GM21576 (cell line): ENCODE measurements around the gene EIF4EBP3.

Experiments used
- ATAC-seq: cut with Tn5 transposase; IDR thresholded peaks from one replicate; pipeline ENCODE4 v1.9.1; 2021; ENCODE audit warnings: mild to moderate bottlenecking, moderate library complexity; ENCODE audit not compliant: unreplicated experiment

The EIF4EBP3 gene

DNA sequence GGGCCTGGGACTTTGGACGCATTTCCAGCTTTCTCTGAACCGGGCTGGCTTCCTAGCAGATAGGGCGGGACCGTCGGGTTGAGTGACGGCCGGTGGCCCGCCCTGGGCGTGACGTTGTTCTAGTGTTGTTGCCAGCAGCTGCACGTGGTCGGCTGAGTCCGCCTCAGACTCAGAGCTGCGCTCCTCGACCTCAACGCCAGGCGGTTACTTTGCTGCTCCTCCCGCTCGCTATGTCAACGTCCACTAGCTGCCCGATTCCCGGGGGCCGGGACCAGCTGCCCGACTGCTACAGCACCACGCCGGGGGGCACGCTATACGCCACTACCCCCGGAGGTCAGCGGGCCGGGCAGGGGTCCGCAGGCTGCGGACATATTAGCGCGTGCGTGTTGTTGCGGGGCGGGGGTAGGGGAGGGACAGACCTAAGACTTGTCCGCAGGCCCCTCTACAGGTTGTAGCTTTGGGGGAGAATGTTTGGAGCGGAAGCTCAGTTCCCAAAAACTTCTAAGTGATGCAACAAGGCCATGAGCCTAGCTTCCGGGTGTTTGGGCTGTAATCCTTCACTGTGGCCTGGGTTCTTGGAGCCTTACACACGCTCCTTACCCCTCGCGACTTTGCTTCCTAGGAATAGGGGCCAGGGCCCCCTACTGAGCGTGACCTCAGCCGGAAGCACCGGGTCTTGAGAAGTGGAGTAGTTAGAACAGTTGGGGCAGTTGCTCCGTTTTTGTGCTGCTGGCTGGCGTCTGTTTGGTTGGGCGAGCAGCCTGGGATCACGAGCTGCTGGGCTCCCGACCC, at the start of gene EIF4EBP3:
EIF4EBP3 (plus strand) TSS at position 155 of the 792 bp plus-strand sequence; CDS start at position 231, 76 bp downstream.
- peak; percentile 97 for ATAC-seq

DNA sequence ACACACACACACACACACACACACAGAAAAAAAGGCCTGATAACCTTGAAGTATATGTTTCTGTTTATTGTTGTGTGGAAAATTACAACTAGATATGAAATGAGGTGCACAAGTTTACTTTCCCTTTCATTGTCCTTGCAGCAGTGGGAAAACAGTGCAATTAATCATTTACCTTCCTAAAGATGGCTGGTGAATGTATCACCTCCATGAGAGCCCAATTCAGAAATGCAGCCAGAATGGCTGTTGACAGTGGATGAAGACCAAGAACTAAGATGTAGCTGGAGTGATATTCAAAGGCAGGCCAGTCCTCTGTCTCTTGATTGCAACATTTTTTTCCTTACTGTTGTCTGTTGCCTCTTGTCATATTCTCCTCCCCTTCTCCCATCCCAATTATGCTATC, 49.6 kb upstream of the EIF4EBP3 start:
- no peak for ATAC-seq

DNA sequence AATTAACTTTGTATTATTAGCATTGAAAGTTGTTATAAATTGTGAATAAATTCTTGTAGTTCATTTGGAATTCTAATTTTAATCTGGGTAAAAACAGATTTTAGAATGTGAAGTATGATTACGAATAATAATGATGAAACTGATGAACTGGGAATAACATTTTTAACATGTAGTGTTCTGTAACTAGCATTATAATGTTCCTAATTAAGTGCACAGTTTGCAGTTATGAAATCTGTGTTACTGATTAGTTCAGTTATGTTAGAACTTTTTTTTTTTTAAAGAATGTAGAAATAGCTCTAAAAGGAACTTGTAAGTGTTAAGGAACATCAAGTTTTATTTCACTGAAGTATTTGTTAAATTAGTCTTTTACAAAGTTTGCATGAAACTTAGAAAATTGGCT, 48.9 kb upstream of the EIF4EBP3 start:
- no peak for ATAC-seq

DNA sequence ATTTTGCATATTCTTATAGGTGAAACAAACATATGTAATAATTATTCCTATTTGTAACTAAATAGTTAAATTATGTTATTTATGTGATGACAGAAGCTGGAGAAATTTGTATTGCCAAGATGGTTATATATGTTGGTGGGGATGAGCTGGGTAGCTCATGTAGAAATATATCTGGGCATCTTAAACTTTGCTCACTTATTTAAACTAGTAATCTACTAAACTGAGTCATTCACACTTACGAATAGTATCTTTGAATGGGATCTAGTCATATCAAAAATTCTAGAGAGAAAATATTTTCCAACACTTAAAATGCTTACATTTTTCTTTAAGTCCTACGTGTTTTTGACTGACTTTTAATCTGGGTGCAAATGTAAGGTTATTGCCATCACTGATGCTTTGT, 44.6 kb upstream of the EIF4EBP3 start:
- no peak for ATAC-seq

DNA sequence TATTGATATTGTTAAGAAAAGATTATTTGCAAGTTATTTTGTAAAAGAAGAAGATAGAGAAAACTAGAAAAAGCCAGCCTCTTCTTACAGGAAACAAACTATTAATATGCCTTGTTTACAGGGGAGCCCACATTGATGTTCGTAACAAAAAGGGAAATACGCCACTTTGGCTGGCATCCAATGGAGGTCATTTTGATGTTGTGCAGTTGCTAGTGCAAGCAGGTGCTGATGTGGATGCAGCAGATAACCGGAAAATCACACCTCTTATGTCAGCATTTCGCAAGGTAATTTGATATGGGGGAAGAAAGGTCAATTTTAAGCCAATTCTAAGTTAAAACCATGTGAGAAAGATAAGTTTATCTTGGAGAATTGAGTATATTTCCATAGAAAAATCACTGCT, 37.6 kb upstream of the EIF4EBP3 start:
- no peak for ATAC-seq

DNA sequence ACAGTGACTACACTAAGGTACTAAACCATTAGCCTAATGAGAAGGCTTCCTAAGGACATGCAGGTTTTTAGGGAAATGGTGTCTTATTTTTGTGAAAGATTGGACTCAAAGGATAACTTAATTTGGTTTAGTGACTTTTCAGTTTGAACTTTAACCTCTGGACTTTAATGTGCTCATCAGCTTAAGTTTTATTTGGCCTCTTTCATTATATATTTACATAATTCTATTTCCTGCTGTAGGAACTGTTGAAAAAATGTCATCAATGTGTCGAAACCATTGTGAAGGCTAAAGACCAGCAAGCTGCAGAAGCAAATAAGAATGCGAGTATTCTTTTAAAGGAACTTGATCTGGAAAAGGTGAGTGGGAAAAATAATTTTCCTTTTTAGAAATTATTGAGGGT, 34.3 kb upstream of the EIF4EBP3 start:
- ATAC-seq = no peak

DNA sequence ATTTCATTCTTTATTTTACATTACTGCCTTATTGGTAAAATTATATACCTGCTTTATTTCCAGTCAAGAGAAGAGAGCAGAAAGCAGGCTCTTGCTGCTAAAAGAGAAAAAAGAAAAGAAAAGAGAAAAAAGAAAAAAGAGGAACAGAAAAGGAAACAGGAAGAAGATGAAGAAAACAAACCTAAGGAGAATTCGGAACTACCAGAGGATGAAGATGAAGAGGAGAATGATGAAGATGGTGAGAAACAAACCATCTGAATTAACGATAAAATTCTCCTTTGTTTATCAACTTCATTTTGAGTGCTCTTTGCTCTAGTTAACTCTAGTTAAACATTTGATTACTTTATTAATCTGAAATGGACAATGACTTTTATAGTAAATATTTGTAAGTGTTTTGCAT, 23.5 kb upstream of the EIF4EBP3 start:
- no peak for ATAC-seq

DNA sequence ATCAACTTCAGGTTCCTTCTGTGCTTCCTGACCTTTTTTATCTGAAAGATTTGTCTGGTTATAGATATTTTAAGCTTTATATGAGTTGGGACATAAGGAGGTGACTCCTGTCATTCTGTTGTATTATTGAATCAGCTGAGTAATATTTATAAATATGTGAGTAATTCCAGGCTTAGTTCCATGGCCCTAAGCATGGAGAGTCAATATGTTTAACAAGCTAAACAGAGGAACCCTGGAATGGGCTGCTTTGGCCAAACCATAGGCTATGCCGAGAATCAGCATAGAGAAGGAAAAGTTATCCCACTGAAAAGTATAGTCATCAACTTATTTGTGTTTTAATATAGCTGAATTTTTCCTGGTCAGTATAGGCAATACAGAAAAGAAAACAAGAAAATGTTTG, 7.2 kb upstream of the EIF4EBP3 start:
- no peak for ATAC-seq

DNA sequence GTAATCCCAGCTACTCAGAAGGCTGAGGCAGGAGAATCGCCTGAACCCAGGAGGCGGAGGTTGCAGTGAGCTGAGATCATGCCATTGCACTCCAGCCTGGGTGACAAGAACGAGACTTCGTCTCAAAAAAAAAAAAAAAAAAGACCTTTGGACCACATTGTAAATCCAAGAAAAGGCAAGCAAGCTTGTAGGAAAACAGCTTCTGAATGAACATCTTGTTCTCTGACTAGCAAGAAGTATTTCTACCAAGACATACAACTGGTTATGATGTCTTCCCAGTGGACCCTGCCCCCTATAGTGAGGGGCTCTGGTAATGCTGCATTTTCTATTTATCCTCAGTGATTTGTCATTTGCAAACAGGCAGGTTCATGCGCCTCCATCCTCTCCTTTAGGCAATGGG, 4.5 kb upstream of the EIF4EBP3 start:
- no peak for ATAC-seq

DNA sequence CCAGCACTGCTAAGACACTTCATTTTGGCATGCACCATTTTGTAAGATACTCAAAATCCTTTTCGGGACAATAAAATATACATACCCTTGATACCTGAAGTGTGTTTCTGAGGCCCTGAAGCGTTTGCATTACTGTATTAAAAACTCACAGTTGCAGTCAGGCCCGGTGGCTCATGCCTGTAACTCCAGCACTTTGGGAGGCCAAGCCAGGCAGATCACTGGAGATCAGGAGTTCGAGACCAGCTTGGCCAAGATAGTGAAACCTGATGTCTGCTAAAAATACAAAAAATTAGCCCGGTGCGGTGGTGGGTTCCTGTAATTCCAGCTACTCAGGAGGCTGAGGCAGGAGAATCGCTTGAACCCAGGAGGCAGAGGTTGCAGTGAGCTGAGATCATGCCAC, 2.5 kb upstream of the EIF4EBP3 start:
- no peak for ATAC-seq

DNA sequence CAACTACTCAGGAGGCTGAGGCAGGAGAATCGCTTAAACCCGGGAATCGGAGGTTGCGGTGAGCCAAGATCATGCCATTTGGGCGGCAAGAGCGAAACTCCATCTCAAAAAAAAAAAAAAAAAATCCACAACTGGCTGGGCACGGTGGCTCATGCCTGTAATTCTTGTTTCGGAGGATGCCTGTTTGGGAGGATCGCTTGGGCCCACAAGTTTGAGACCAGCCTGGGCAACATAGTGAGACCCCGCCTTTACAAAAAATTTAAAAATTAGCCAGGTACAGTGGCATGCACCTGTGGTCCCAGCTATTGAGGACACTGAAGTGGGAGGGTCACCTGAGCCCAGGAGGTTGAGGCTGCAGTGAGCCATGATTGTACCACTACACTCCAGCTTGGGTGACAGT, 1.9 kb upstream of the EIF4EBP3 start:
- ATAC-seq = no peak

DNA sequence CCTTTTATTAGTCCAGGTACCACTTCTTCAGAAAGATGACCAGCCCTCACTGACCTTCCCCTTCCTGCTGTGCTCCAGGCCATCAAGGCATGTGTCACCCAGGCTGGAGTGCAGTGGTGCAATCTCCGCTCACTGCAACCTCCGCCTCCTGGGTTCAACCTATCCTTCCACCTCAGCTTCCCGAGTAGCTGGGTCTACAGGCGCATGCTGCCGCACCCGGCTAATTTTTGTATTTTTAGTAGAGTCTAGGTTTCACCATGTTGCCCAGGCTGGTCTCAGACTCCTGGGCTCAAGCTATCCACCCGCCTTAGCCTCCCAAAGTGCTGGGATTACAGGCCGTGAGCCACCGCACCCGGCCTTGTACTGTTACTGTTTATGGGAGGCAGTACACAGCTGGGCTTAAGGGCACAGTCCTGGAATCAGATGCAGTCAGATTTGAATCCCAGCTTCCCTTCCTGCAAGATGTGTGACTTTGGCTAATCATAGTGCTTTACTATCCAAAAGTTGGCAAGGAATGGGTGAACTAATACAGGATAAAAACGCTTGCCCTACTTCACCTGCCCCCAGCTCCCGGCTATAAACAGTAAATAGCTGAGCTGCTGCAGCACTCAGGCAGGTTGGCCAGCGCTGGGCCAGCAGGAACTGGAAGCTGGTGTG, 483 bp upstream of the EIF4EBP3 start:
- ATAC-seq = no peak

DNA sequence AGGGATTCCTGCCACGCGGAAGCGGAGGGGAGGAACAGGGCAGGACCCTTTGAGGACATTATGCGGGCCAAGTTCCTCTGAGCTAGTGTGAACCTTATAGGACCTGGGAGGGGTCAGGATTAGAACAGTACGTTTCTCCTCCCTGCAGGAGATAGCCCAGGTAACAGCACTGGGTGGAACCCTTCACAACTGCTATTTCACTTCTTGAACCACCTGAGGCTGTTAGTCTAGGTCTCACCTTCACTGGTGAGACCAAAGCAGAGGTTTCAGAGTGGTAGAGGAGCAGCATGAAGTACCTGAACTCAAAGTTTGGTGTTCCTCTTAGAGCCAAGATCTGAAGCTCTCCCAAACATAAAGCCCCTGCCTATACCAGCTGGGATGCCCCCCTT, 832 bp downstream of the EIF4EBP3 start:
- ATAC-seq = no peak

DNA sequence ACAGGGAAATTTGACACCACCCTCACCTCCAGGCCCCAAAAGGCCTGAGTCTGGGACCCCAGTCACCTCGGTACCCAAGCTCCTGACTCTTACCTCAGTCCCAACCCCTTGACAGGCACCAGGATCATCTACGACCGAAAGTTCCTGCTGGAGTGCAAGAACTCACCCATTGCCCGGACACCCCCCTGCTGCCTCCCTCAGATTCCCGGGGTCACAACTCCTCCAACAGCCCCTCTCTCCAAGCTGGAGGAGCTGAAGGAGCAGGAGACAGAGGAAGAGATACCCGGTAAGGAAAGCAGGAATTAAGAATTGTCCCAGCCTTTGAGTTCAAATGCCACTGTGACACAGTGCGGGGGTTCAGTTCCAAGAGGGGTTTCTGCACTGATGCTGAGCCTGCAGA, 1.3 kb downstream of the EIF4EBP3 start:
- ATAC-seq = no peak

DNA sequence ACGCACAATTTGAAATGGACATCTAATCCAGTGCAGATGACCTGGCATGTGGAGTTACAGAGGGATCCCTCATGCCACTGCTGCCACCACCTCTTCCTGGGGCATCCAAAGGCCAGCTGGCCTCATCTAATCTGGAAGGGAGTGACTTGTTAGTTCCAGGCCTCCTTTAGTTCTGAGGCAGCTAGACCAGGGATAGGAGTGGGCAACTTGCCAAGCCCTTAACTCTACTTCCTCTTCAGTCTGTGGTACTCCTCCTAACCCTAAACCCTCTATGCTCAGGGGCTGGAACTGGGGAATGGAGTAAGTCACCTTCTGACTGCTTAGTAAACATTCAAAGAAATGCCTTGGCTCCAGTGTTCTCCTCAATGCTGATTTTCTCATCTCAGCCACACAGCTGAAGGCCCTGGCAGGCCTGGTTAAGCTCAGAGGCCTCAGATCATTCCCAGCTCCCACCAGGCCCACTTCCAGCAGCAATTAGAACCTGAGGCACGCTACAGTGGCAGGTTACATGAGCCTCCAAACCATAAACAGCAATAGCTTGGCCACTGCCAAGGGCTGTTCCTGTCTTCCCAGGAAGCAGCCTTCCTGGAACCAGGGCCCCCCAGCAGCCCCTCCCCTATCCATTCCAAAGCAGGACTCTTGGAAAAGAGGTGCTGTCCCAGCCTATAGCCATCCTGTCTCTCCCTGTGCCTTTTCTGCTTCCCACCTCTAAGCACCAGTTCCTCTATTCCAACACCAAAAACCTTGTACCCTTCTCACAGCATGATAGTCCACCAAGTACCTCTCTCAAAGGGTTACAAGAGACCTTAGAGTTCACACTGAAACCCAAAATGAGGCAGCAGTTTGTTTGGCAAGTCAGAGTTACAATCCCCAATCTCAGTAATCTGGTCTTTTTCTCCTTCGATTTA, 2.0 kb downstream of the EIF4EBP3 start:
- ATAC-seq = no peak

DNA sequence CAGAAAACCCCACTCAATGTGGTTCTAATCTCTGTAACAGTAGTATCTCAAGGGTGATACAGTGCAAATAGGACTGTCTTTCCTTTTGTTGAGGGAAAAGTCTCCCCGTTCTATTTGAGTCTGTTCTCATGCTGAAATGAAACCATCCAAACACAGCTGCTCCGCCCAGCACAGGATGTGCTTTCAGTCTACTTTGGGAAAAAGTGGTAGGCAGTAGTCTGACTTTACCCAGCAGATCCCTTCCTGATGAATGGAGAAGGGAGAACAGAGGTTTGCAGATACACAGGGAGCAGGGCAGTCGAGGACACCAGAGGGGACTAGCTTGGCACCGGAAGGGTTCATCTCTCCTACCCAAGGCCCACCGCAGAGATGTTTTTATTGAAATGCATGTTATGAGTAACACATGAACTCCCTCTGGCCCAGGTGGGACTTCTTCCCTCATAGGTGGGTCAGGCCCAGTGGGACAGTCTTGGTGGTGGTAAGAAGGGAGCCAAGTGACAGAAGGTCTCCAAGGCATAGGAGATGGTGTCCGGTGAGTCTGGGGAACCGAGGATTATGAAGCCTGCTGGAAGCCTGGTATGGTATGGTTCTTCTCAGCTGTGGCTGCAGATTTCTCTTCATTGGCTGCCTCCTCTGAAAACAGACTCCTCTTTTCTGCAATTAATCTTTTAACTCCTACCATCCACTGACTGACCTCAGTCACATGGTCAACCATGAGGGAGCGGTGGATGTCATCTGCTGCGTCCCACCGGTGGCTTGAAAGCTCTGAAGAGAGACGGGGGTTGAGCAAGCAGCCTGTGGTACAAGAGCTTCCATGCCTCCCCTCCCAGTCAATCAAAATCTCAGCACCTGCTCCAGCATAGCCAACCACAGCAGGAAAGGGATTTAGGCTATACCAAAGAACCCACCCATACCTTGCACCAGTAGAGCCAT, 3.0 kb downstream of the EIF4EBP3 start:
- no peak for ATAC-seq

DNA sequence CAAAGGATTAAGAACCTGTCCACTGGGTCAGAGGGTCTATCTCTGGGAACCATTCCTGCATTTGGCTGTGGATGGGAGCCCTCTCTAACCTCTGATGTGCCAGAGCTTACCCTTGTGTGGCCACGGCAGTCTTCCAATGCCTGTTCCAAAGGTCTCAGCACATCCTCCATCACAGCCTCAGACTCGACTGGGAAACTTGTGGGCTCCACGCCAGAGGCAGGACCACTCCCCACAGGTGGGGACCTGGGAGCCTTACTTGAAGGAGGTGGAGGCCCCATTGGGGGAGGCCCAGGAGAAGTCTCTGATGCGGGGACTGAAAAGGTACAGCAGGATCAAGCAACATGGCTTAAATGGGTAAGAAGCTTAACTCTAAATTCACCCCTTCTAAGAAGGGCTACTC, 4.4 kb downstream of the EIF4EBP3 start:
- no peak for ATAC-seq

DNA sequence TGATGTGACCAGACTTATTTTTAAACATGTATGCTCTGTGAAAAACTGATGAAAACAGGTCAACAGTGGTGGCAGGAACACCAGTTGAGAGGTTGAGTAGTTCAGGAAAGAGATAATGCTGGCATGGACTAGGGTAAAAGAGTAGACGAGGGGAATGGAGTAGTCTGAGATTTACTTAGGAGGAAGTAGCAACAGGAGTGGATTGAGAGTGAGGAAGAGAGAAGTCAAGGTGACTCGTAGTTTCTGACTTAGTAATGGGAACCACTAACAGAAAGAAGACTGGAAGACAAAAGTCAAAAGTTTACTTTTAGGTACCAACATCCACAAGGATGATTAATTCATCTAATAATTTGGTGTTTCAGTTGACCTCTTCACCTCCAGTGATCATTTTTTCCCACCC, 6.2 kb downstream of the EIF4EBP3 start:
- no peak for ATAC-seq

DNA sequence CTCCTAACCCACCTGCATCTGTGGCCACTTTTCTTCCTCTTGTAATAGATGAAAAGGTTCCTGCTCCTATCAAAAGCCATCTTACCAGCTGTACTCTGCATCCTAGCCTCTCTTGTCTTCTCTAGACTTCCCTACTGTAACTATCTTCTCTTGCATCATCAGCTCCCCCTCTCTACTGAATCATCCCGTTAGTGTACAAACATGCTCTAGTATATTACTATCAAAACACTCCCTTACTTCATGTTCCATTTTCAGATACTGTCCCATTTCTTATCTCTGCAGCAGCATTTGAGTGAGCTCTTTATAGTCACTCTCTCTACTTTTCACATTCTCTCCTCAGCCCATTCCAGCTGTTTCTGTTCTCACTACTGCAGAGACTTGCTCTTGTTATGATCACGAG, 7.0 kb downstream of the EIF4EBP3 start:
- ATAC-seq = no peak

DNA sequence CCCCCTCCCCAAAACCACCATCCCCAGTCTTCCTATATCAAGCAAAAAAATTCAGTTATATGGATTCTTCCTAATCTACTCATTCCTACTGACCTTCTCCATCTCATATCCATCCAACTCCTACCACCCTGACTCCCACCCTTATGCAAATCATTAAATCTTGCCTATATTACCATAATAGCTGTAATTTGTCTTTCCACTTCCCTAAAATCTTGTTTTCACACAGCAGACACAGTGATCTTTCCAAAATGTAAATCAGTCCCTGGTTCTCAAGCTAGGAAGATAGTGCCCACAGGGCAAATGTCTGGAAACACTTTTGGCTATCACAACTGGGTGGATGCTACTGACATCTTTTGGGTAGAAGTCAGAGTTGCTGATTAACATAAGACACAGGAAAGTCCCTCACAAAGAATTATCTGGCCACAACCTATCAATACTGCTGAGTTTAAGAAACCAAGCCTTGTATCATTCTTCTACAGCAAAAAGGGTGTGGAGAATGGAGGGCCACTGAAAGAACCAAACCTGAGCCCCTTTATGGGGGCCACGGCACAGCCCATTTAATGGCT, 8.4 kb downstream of the EIF4EBP3 start:
- ATAC-seq = no peak
